AG09319 (cell line): Measurements from ENCODE around the gene CAPN14.

ENCODE experiments used
- DNase-seq: peaks from one replicate; pipeline ENCODE4 v3.0.0-alpha.2; 2010; ENCODE audit warnings: low read depth; ENCODE audit errors: extremely low read depth
- TF ChIP-seq, protein P1 (sequence below): IDR thresholded peaks from 2 replicates; pipeline ENCODE4 v1.5.1; 2011; ENCODE audit warnings: low read depth, mild to moderate bottlenecking, inconsistent platforms, low read length, moderate library complexity

CAPN14 gene

DNA sequence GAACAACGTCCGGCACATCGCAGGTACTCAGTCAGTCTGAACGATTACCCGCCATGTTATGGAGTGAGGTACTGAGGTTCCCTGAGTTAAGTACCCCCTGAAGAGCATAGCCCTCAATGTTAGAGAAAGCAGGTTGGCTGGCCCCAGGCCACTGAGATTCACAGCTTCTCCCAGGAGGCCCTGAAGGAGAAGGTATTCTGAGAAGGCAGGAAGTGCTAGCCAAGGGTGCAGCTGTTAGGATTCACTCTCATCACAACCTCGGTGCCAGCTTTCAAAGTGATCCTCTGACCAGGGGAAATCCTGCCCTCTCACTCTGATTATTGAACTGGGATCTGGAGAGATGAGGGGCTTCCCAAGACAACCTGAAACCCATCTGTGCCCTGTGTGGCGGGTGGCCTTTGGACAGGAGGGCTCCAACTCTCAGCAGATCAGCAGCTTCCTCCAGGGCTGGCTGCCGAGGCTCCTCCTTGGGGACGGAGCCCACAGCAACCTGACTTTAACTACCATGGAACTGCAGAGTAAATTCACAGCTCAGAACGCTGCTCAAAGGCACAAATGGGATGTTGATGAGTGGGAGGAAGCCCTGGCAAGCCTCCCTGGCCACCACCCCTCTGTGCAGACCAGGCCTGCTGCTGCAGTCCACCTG is 24.4 kb upstream of the CAPN14 start:
- DNase-seq, result no peak
- TF ChIP-seq, protein P1, sequence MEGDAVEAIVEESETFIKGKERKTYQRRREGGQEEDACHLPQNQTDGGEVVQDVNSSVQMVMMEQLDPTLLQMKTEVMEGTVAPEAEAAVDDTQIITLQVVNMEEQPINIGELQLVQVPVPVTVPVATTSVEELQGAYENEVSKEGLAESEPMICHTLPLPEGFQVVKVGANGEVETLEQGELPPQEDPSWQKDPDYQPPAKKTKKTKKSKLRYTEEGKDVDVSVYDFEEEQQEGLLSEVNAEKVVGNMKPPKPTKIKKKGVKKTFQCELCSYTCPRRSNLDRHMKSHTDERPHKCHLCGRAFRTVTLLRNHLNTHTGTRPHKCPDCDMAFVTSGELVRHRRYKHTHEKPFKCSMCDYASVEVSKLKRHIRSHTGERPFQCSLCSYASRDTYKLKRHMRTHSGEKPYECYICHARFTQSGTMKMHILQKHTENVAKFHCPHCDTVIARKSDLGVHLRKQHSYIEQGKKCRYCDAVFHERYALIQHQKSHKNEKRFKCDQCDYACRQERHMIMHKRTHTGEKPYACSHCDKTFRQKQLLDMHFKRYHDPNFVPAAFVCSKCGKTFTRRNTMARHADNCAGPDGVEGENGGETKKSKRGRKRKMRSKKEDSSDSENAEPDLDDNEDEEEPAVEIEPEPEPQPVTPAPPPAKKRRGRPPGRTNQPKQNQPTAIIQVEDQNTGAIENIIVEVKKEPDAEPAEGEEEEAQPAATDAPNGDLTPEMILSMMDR, result no peak

DNA sequence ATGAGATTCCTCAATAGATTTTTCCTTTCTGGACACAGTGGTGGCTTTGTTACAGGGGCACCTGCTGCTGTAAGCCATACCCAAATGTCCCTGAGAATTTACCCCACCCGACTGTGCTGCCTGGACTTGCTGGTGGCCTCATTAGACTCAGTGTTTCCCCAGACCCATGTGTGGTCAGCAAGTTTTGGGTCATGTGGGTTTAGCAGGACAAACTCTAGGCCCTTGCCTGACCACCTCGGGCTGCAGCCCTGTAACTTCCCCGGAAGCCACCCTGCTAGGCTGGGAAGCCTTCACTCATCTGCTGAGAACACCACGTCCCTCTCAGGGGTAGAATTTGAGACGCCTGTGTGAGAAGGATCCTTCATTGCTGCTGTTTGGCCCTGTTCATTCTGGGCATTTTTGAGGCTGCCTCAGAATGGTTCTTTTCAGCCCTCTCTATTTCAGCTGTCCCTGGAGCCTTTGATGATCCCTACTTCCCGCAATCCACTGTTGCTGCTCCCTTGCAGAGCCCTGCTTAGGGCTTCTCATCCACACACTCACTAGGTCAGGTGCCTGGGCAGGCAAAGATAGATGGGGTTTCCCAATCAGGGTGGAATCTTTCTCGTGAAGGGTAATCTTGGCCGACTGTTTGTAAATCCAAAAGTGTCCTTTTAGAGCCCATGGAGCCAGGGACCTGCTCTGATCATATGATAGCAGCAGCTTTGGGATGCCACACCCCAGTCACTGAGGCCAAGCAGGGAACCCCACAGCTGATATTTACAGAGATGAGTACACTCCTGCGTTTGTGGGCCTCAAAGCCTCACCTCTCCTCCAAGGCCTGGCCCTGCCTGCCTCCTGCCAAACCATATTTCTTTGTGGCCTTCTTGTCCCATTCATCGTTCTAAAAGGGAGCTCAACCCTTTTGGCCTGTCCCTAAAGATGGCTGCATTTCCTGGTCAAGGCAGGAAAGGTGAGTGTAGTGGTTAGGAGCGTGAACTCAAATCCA is 23.4 kb upstream of the CAPN14 start:
- no peak for DNase-seq
- TF ChIP-seq, protein P1, result no peak

DNA sequence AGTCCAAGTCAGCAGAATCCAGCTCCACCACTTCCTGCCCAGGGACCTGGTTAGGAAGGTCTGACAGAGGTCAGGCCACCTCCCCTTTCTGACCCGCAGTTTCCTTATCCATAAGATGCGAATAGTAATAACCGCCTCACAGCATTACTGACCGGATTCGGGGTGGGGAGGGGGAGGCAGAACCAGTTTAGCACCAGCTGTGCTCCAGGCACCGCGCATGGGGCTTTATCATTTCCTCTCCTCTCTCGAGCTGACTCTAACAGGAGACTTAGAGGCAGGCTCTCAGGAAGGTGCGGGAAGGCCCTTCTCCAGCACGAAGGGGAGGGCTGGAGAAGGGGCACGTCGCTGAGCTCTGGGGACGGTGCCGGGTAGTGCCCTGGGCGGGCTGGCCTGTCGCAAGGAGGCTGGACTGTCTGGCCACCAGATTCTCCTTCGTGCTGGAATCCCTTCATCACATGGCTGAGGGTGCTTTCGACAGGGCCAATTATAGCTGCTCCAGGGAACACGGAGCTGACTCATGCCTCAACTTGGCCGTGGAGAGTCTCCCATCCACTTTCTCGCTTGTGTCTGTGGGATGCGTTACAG is 22.4 kb upstream of the CAPN14 start:
- DNase-seq, result no peak
- TF ChIP-seq, protein P1, result no peak

DNA sequence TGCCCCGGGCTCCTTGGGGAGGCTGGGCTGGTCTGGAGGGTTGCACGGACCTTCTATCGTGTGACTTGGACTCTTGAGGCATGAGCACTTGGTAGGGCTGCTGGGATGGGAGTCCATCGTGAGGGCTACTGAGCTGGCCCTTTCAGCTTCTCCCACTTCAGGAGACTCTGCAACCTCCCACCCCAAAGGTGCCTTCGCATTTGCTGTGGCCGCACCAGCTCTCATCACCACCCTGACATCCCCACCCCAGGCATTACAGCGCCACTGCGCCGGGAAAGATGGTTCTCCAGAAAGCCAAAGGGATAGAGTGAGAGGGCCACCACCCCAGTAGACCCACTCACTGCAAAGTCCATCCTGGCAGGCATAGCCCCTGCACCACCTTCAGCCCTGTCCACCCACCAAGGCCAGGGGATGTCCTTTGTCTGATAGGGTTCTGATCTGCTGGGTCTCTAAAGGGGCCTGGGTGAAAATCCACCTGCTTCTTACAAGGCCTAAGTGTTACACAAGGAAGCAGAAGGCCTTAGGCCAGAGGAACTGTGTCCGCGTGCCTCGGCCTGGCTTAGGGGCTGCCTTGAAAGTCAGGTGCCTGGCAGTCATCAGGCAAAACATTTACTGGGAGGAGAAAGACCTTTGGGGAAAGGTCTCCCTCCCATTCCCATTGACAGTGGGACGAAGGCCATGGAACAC is 21.7 kb upstream of the CAPN14 start:
- DNase-seq, result no peak
- TF ChIP-seq, protein P1, result no peak

DNA sequence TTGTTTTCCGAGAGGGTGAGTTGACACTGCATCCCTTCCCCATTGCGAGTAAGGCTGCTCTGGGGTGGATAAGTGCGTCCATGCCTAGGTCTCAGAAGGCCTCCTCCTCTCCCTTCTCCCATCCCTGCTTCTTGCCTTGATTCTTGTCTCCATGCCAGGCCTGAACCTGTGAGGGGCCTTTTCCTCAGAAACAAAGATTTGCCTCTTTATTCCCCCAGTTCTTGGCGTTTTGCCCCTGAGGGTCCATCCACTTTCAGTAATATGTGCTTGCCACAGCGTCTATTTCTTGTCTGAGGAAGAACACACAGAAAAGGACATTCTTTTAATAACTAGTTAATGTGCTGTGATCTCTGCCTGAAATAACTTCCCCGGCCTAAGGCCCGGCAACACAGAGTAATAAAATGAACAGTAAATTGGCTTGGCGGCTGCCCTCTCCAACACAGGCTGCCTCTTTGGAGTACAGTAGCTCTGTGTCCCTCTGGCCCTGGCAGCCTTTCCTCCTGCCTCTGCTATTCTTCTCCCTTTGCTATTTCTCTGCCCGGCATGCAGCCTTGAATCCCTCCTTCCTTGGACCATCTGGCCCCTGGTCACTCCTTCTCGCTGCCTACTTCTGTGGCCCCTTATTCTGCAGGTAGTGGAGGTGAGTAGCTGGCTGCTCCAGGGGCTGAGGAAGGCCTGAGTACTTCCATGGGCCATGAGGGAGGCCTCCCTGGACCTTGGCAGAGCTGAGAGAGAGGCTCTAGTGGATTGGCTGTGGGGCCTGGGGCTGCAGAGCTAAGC is 21.0 kb upstream of the CAPN14 start:
- no peak for DNase-seq
- TF ChIP-seq, protein P1, result no peak

DNA sequence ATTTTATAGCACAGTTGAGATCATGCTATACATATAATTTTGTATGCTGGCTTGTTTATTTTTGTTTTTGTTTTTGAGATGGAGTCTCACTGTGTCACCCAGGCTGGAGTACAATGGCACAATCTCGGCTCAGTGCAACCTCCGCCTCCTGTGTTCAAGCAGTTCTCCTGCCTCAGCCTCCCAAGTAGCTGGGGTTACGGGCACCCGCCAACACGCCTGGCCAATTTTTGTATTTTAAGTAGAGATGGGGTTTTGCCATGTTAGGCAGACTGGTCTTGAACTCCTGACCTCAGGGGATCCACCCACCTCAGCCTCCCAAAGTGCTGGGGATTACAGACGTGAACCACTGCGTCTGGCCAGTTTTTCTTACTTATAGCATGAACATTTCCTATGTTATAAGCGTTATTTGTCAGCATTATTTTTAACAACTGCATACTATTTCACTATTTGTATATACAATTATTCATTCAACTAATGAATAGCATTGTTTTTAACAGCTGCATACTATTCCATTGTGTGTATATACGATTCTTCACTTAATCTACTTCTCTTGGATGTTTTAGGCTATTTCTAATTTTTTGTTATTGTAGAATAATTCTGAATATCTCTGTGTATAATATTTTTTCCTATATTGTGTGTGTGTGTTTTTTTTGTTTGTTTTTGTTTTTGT is 20.2 kb upstream of the CAPN14 start:
- DNase-seq, result no peak
- TF ChIP-seq, protein P1, result no peak
